GM13977 (cell line): ENCODE measurements around the gene AURKAIP1.
"Not testable (repeated sequence)": the region's sequence is repeated elsewhere in the genome, so short reads cannot be mapped to it uniquely, and the experiment has no call there.

ENCODE experiments used
- DNase-seq: peaks from one replicate; pipeline ENCODE4 v3.0.0; 2012; ENCODE audit warnings: low spot score
- in situ Hi-C: fragments of 300-500 bp; cut with MboI; formaldehyde crosslinking; loops from one replicate; pipeline ENCODE4 v1.12.0; 2022; ENCODE audit warnings: low sequenced_read_pairs, low pct_unique_long_range_greater_than_20kb, mixed read lengths, inconsistent platforms; ENCODE audit not compliant: unreplicated experiment
- TF ChIP-seq, protein P1 (sequence below): IDR thresholded peaks from 2 replicates; pipeline ENCODE4 v1.5.1; 2012; ENCODE audit warnings: mild to moderate bottlenecking, control low read depth; ENCODE audit not compliant: insufficient read depth; ENCODE audit errors: extremely low read depth, missing control alignments

Gene AURKAIP1

GRCh38 chr1:1420654-1421141 lies 45.7 kb upstream of the AURKAIP1 start:
- TF ChIP-seq, protein P1, sequence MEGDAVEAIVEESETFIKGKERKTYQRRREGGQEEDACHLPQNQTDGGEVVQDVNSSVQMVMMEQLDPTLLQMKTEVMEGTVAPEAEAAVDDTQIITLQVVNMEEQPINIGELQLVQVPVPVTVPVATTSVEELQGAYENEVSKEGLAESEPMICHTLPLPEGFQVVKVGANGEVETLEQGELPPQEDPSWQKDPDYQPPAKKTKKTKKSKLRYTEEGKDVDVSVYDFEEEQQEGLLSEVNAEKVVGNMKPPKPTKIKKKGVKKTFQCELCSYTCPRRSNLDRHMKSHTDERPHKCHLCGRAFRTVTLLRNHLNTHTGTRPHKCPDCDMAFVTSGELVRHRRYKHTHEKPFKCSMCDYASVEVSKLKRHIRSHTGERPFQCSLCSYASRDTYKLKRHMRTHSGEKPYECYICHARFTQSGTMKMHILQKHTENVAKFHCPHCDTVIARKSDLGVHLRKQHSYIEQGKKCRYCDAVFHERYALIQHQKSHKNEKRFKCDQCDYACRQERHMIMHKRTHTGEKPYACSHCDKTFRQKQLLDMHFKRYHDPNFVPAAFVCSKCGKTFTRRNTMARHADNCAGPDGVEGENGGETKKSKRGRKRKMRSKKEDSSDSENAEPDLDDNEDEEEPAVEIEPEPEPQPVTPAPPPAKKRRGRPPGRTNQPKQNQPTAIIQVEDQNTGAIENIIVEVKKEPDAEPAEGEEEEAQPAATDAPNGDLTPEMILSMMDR, result no peak
- DNase-seq, result no peak
- in situ Hi-C loops, result no loop called here

DNA sequence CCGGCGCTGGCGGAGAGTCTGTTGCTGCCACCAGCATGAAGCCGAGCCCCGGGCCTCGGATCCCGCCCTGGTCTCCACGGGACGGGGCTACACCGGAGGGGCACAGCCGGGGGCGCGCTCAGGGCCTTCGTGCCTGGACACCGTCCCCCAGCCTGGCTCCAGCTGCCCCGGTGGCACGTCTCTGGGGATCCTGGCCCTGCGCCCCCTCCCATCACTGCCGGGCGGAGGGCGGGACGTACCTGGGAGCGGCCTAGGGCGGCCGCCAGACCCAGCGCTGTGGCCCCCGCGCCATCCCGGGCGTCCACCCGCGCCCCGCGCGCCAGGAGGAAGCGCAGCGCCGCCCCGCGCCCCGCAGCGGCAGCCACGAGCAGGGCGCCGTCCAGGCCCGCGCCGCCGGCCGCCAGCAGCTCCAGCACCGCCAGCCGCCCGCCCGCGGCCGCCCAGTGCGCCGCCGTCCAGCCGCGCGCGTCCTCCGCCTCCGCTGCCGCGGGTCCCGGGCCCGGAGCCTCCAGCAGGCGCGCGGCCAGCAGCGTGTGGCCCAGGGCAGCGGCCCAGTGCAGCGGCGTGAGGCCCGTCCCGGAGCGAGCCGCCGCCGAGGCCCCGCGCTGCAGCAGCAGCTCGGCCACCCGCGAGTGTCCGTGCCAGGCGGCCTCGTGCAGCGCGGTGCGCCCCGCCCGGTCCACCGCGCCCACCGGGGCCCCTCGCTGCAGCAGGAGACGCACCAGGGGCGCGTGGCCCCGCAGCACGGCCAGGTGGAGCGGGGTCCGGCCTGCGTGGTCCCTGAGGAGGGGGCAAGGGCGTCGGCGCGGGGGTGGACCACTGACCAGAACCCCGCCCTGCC lies 45.0 kb upstream of the AURKAIP1 start:
- in situ Hi-C loops, result no loop called here

GRCh38 chr1:1419363-1419812 lies 44.4 kb upstream of the AURKAIP1 start:
- in situ Hi-C loops, result no loop called here
- peak; percentile 27 for DNase-seq
- TF ChIP-seq, protein P1, result no peak

More for the DNA sequence above, 45.0 kb upstream of the AURKAIP1 start:
- DNase-seq, result peak; percentile 40
- TF ChIP-seq, protein P1, result peak; percentile 20

DNA sequence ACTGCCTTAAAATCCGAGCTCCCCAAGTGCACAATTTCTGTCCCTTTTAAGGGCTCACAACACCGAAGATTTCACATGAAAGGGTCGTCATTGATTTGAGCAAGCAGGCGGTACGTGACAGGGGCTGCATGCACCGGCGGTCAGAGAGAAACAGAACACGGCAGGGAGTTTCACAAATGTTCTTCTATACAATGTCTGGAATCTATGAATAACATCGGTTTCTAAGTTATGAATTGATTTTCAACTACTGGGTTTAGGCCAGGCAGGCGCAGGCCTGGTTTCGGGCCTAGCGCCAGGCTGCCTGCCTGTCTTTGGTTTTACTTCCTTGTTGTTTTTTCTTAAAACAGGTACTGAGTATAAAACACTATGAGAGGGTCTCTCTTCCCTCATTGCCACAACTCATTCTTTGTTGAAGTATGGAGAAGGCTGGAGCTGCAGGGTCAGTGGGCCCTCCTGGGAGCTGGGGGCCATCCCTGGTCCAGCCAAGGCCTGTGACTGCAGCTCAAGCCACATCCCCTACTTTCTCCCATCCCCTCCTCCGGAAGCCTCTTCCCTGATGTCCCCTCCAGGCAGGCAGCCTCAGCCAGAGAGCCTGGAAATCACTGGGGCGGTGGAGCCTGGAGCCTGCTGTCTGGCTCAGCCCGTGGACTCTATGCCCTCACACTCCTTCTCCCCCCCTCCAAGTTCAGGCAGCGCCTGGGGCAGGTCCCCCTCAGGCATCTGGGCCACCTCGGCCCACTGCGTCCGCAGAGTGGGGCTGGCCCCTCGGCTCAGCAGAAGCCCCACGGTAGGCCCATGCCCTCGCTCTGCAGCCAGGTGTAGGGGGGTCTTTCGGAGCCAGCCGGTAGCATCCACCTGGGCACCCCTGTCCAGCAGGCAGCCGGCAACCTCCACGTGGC lies 43.7 kb upstream of the AURKAIP1 start:
- DNase-seq, result peak; percentile 42
- TF ChIP-seq, protein P1, result no peak
- in situ Hi-C loops, result no loop called here

- in situ Hi-C loops, result not testable (repeated sequence)
- DNase-seq, result peak; percentile 57
These were observed 42.9 kb upstream of the AURKAIP1 start for GRCh38 chr1:1417825-1418463.

- in situ Hi-C loops, DNase-seq: not testable (repeated sequence)
These were observed 42.4 kb upstream of the AURKAIP1 start for GRCh38 chr1:1417396-1417795.

- in situ Hi-C loops, result no loop called here
- DNase-seq, result no peak
- TF ChIP-seq, protein P1, result no peak
These were observed 40.7 kb upstream of the AURKAIP1 start for GRCh38 chr1:1415751-1416150.

DNA sequence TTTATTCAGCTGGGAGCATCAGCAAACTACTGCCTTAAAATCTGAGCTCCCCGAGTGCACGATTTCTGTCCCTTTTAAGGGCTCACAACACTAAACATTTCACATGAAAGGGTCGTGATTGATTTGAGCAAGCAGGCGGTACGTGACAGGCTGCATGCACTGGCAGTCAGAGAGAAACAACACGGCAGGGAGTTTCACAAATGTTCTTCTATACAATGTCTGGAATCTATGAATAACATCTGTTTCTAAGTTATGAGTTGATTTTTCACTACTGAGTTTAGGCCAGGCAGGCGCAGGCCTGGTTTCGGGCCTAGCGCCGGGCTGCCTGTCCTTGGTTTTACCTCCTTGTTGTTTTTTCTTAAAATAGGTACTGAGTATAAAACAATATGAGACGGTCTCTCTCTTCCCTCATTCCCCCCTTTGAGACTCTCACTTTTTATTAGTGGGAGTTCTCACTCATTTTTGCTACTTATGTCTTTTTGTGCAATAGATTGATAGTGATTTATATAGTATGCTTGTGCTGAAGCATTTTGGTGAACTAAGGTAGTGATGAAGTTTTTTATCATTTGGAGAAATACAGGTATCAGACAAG lies 37.4 kb upstream of the AURKAIP1 start:
- in situ Hi-C loops, DNase-seq: not testable (repeated sequence)
